Measurements from ENCODE around the gene PMIS2. TPM values are rescaled to one million over a fixed set of nuclear protein-coding genes. Genes with fewer than 3 reads are reported as not detected.
"Not testable (repeated sequence)": the region's sequence is repeated elsewhere in the genome, so short reads cannot be mapped to it uniquely, and the experiment has no call there.

PMIS2 gene
- total RNA-seq, 1 donor from 2014 or later: not detected

- no peak for DNase-seq (ENCODE audit: low spot score in 2 of 2)
- no peak for FAIRE-seq
Measured at GRCh38 chr19:35582760-35583159, 3.2 kb upstream of the PMIS2 start.

DNA sequence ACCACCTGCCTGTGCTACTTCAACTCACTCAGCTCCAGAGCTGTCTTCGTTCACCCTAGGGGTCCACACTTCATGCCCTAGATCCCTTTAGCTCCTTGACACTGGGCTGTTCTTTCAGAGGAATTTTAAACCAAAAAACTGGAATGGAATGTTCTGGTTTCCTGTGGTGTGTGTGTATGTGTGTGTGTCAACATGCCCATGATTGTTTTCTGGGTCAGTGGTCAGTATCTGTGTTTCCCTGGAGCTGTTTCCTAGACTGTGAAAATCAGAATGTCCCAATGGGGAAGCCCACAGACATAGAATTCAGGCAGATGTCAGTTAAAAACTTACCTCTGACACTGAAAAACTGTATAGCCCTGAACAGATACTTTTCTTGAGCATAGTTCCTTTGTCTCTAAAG, 1.3 kb downstream of the PMIS2 start:
- DNase-seq (ENCODE audit: low spot score in 2 of 2): no peak
- FAIRE-seq: no peak

GRCh38 chr19:35590875-35591274, 4.9 kb downstream of the PMIS2 start:
- FAIRE-seq (no peak), DNase-seq (ENCODE audit: low spot score in 2 of 2) (no peak)

DNA sequence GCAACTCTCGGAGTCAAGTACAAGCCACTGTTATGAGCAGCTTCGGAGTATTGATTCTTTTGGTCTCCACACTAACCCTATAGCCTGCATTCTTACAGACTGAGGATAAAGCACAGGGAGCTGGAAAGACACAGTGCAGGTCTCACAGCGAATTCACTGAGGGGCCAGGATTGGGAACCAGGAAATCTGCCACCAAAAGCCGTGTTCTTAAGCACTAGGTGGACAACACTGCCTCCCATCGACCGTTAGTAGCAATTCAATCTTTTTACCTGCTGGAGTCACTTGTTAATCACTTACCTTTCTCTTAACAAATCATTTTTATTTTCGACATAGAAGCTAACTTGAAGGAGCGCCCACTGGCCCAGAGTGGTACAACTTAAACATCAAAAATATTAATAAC, 6.3 kb downstream of the PMIS2 start:
- FAIRE-seq: no peak
- DNase-seq (ENCODE audit: low spot score in 2 of 2): peak in 1 of 2 donors; percentile 37

GRCh38 chr19:35595026-35595425, 9.1 kb downstream of the PMIS2 start:
- not testable (repeated sequence) for DNase-seq (ENCODE audit: low spot score in 2 of 2); FAIRE-seq

DNA sequence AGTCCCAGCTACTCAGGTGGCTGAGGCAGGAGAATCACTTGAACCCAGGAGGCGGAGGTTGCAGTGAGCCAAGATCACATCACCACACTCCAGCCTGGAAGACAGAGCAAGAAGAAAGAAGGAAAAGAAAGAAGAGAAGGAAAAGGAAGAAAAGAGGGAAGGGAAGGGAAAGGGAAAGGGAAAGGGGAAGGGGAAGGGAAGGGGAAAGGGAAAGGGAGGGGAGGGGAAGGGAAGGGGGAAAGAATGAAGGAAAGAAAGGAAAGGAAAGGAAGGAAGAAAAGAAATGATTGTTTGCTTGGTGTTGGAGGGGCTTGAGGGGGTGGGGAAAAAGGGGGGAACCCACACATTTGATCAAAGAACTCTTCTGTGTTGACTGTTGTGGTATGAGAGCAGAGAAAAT, 10.0 kb downstream of the PMIS2 start:
- FAIRE-seq (no peak), DNase-seq (ENCODE audit: low spot score in 2 of 2) (no peak)

- DNase-seq (ENCODE audit: low spot score in 2 of 2) (no peak), FAIRE-seq (no peak)
Measured at GRCh38 chr19:35596366-35596999, 10.5 kb downstream of the PMIS2 start.

DNA sequence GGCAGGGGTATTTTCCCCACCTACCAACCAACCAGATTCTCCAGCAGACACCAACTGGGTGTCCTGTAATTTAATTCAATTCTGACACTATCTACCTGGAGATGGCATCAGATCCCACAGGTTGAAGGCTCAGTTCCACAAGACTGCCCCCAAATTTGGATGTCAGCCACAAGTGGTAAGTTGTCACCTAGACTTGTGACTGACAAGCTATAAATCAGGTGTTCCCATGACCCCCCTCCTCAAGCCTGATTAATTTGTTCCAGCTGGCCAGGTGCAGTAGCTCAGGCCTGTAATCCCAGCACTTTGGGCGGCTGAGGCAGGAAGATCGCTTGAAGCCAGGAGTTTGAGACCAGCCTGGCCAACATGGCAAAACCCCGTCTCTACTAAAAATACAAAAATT, 16.0 kb downstream of the PMIS2 start:
- FAIRE-seq (no peak), DNase-seq (ENCODE audit: low spot score in 2 of 2) (no peak)

DNA sequence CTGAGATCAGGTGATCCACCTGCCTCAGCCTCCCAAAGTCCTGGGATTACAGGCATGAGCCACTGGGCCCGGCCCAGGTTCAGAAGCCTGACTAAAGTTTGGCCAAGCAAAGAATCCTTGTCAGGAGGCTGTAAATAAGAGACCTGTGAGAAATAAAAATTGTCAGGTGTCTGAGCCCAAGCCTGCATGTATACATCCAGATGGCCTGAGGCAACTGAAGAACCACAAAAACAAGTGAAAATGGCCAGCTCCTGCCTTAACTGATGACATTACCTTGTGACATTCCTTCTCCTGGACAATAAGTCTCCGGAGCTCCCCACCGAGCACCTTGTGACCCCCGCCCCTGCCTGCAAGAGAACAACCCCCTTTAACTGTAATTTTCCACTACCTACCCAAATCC, 18.5 kb downstream of the PMIS2 start:
- FAIRE-seq; DNase-seq (ENCODE audit: low spot score in 2 of 2): not testable (repeated sequence)

- not testable (repeated sequence) for FAIRE-seq; DNase-seq (ENCODE audit: low spot score in 2 of 2)
Measured at GRCh38 chr19:35607170-35607569, 21.2 kb downstream of the PMIS2 start.

DNA sequence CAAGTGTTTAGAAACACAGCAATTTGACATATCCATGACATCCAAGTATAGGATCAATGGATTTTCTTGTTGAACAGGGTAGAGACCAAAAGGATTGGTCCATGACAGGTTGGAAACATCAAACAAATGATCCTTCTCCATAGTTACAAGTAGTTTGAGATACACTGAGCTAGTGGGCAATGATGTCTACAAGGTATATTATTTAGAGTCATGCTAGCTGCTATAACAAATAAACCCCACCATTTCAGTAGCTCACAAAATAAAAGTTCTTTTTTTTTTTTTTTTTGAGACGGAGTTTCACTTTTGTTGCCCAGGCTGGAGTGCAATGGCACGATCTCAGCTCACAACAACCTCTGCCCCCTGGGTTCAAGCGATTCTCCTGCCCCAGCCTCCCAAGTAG, 21.7 kb downstream of the PMIS2 start:
- FAIRE-seq: no peak
- no peak for DNase-seq (ENCODE audit: low spot score in 2 of 2)

DNA sequence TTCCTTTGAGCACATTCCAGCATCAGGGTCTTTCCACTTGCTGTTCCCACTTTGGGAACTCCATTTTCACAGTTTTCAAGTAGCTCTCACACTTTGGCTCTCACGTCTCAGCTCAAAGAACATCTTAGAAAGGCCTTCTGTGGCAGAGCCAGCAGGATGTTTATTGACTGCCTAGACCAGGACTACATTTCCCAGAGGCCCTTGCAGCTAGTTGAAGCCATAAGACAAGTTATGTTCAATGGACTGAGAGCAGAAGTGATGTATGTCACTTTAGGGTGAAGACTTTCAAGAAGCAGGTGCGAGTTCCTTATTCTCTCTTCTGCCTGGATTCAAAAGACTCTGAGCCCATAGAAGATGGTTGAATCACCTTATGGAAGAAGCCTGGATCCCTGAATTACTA, 22.3 kb downstream of the PMIS2 start:
- no peak for DNase-seq (ENCODE audit: low spot score in 2 of 2)
- no peak for FAIRE-seq

DNA sequence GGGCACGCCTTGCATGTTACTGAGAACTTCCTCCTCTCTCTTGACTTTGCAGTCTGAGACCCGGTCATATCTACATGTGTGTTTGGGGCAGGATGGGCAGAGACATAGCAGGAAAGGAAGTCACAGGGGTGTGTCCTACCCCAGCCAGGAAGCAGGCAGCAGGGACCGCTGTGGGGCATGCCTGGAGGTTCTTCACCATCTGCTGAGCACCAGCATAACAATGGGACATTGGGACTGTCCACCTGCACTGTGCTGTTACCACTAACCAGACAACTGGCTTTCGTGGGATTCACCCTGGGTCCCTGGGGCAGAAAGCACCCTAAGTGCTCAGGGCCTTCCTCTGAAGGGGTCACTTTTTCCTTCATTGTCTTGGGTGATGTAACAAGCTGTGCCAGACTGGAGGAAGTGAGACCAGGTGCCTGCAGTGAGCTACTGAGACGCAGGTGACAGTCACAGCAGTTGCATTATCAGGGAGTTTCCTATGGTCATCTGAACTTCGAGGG, 23.9 kb downstream of the PMIS2 start:
- DNase-seq (ENCODE audit: low spot score in 2 of 2): no peak
- FAIRE-seq: no peak

- DNase-seq (ENCODE audit: low spot score in 2 of 2) (no peak), FAIRE-seq (no peak)
Measured at GRCh38 chr19:35612224-35612558, 26.2 kb downstream of the PMIS2 start.

GRCh38 chr19:35612559-35613321, 26.8 kb downstream of the PMIS2 start, which contains the start of gene HAUS5:
Gene HAUS5 (plus strand): TSS chr19:35612735. CDS start chr19:35612795, 60 bp downstream.
- FAIRE-seq (no peak), DNase-seq (ENCODE audit: low spot score in 2 of 2) (peak; percentile 88 to 98)

- FAIRE-seq: no peak
- DNase-seq (ENCODE audit: low spot score in 2 of 2): no peak
Measured at GRCh38 chr19:35613574-35613973, 27.6 kb downstream of the PMIS2 start.

GRCh38 chr19:35615036-35615435, 29.1 kb downstream of the PMIS2 start:
- no peak for FAIRE-seq
- DNase-seq (ENCODE audit: low spot score in 2 of 2): no peak

GRCh38 chr19:35618857-35619256, 32.9 kb downstream of the PMIS2 start:
- FAIRE-seq: no peak
- DNase-seq (ENCODE audit: low spot score in 2 of 2): no peak

GRCh38 chr19:35619290-35619923, 33.4 kb downstream of the PMIS2 start:
- DNase-seq (ENCODE audit: low spot score in 2 of 2): no peak
- FAIRE-seq: no peak

DNA sequence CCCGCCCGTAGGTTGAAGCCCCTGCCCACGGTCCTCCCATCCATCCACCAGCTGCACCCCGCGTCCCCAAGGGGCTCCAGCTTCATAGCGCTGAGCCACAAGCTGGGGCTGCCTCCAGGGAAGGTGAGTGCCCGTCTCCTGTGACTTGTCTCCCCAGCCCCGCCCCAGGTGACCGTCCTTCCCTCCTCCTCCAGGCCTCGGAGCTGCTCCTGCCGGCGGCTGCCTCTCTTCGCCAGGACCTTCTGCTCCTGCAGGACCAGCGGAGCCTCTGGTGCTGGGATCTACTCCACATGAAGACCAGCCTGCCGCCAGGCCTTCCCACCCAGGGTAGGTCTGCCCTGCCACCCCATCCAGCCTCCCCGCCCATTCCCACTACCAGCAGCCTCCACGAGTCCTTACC, 34.0 kb downstream of the PMIS2 start:
- DNase-seq (ENCODE audit: low spot score in 2 of 2) (no peak), FAIRE-seq (no peak)

- FAIRE-seq (no peak), DNase-seq (ENCODE audit: low spot score in 2 of 2) (no peak)
Measured at GRCh38 chr19:35621708-35622107, 35.7 kb downstream of the PMIS2 start.

Data from frontal cortex (tissue), 4 donors.